ENCODE results near the gene TRPM4.

The TRPM4 gene

DNA sequence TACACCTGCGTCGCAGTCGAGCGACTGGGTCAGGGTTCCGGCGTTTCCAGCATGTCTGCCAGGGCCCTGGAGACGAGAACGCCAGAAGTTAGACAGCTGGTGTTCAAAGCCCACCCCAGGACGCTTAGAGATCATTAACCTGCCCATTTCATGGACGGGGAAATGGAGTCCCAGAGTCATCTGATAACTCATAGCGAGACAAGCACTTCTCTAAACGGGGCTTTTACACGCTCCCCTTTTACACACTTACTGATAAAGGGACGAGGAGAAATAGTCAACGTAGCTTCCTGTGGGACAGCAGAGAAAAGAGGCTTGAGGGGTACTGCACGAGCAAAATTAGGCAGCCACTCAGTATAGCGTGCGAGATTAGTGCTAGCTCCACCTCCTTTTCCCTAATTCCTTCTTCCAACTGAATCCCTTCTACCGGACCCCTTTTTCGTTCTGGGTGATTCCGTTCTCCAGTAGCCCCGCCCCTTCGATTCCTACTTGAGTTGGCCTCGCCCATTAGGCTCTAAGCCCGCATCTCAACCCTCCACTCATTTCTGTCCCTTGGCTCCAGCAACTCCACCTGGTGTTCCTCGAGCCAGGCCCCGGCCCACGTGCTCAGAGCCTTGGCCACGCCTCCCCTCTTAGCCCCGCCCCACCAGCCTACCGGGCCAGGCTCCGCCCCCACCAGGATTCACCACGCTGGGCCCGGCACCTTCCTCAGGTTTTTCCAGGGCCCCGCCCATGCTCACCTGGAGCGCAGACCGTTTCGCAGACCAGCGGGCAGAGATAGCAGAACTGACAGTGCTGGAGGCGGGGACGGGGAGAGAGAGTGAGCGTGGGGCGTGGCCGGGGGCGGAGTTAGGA lies 6.1 kb upstream of the TRPM4 start:
- no peak overlapping the region for H3K4me3 ChIP-seq (ENCODE audit: low read depth in 1 of 2, low read length in 1 of 2)
- H3K36me3 ChIP-seq = no peaks in the 10 kb centered on the region
- H3K4me1 ChIP-seq (ENCODE audit: control insufficient read depth in 1 of 2, insufficient read depth in 1 of 2, low read depth in 1 of 2, low read length in 1 of 2) = peaks cover 20 to 23% of the 10 kb centered on the region in 2 experiments
- no peak overlapping the region for H3K27ac ChIP-seq
- H3K9me3 ChIP-seq = peaks cover 4% of the 10 kb centered on the region
- H3K27me3 ChIP-seq = peaks cover 100% of the 10 kb centered on the region
- no peak for TF ChIP-seq CTCF (IDR thresholded peaks at IDR 0.05)

DNA sequence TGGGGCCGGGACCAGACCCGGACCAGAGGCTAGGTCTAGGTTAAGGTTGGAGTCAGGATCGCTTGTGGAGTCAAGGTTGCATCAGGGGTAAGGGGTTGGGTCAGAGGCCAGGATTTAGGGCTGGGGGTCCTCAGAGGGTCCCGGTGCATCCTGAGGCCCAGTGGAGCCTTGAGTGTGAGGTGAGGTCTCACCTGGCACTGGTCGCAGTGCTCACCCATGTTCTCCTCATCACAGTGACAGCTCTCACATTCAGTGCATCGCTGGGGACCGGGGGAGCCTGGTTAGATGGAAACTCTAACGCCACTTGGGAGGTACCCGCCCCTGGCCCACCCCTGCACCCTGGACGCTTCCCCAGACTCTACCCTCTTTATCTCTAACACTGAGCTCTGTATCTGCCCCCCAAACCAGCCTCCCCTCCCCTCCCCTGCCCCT lies 5.5 kb upstream of the TRPM4 start:
- H3K4me3 ChIP-seq (ENCODE audit: low read depth in 1 of 2, low read length in 1 of 2) = no peak overlapping the region
- H3K27me3 ChIP-seq = peaks cover 100% of the 10 kb centered on the region
- TF ChIP-seq CTCF (IDR thresholded peaks at IDR 0.05) = no peak
- no peak overlapping the region for H3K27ac ChIP-seq
- peaks cover 4% of the 10 kb centered on the region for H3K9me3 ChIP-seq
- peaks cover 20 to 23% of the 10 kb centered on the region in 2 experiments for H3K4me1 ChIP-seq (ENCODE audit: control insufficient read depth in 1 of 2, insufficient read depth in 1 of 2, low read depth in 1 of 2, low read length in 1 of 2)
- H3K36me3 ChIP-seq = no peaks in the 10 kb centered on the region

DNA sequence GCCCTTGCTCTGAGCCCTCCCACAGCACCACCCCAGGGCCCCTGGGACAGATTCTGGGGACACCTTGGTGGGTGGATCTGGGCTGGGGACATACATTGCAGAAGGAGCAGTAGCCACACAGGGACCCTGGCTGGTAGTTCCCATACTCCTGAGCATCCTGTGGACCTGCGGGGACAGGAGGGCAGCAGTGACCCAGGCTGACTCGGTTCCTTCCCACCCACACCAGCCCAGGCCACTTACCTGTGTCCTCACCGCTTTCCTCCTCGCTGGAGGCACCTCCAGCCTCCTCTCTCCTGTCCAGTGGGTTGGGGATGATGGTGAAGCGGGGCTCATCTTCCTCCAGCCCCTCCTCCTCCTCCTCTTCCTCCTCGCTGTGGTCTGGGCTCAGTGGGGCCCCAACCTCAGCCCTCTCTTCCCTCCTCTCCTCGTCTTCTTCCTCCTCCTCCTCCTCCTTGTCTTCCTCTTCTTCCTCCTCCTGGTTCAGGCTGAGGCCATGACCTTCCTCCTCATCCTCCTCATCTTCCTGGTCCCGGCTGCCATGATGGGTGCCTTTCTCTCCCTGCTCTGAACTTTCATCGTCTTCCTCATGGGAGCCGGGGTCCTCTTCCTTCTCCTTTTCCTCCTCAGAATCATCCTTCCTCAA lies 4.3 kb upstream of the TRPM4 start:
- Histone ChIP-seq H3K9me3 (peaks cover 4% of the 10 kb centered on the region), H3K4me3 (ENCODE audit: low read depth in 1 of 2, low read length in 1 of 2) (no peak overlapping the region), H3K36me3 (no peaks in the 10 kb centered on the region), H3K4me1 (ENCODE audit: control insufficient read depth in 1 of 2, insufficient read depth in 1 of 2, low read depth in 1 of 2, low read length in 1 of 2) (peaks cover 20 to 23% of the 10 kb centered on the region in 2 experiments), H3K27ac (no peak overlapping the region), H3K27me3 (peaks cover 100% of the 10 kb centered on the region)
- TF ChIP-seq CTCF (IDR thresholded peaks at IDR 0.05) = no peak

GRCh38 chr19:49154279-49154678 lies 3.3 kb upstream of the TRPM4 start:
- no peak for TF ChIP-seq CTCF (IDR thresholded peaks at IDR 0.05)
- Histone ChIP-seq H3K4me3 (ENCODE audit: low read depth in 1 of 2, low read length in 1 of 2) (no peak overlapping the region), H3K27me3 (peaks cover 100% of the 10 kb centered on the region), H3K9me3 (peaks cover under 1% of the 10 kb centered on the region), H3K27ac (no peak overlapping the region), H3K4me1 (ENCODE audit: control insufficient read depth in 1 of 2, insufficient read depth in 1 of 2, low read depth in 1 of 2, low read length in 1 of 2) (peaks cover 14 to 19% of the 10 kb centered on the region in 2 experiments), H3K36me3 (no peaks in the 10 kb centered on the region)

- Histone ChIP-seq H3K27ac (no peak within 1 kb of the TSS), H3K36me3 (no peaks in the 10 kb centered on the region), H3K9me3 (no peaks in the 10 kb centered on the region), H3K27me3 (peaks cover 100% of the 10 kb centered on the region), H3K4me3 (ENCODE audit: low read depth in 1 of 2, low read length in 1 of 2) (no peak within 1 kb of the TSS), H3K4me1 (ENCODE audit: control insufficient read depth in 1 of 2, insufficient read depth in 1 of 2, low read depth in 1 of 2, low read length in 1 of 2) (peaks cover 5 to 9% of the 10 kb centered on the region in 2 experiments)
- no peak for TF ChIP-seq CTCF (IDR thresholded peaks at IDR 0.05)
Measured at GRCh38 chr19:49155005-49155819, 2.4 kb upstream of the TRPM4 start, which contains the start of gene HRC. Gene HRC, minus strand, starts transcription at chr19:49155396. Its CDS starts 159 bp downstream, at chr19:49155237.
